Caki2 (cell line): Measurements from ENCODE around the gene H2AZ2. TPM values are rescaled to one million over a fixed set of nuclear protein-coding genes. Genes with fewer than 3 reads are reported as not detected.
"Not testable (repeated sequence)": the region's sequence is repeated elsewhere in the genome, so short reads cannot be mapped to it uniquely, and the experiment has no call there.

Experiments used
- DNase-seq: peaks from one replicate; pipeline ENCODE4 v3.0.0-alpha.2; 2015; ENCODE audit warnings: low read depth
- in situ Hi-C: cut with HindIII; loops from 2 replicates; pipeline ENCODE4 v1.10.0; 2016; ENCODE audit warnings: low sequenced_read_pairs, low pct_unique_long_range_greater_than_20kb, mixed read lengths
- total RNA-seq: library from RNA; depleted of rRNA; stranded (reverse); fragments of >200 nt; shearing (Covaris generic); gene quantifications from 2 replicates; pipeline ENCODE4 v1.2.3, GENCODE V29; 2014; ENCODE audit warnings: low replicate concordance; rRNA removed

H2AZ2 gene
- total RNA-seq, 1 experiment from 2014 or later = 468 TPM

GRCh38 chr7:44796504-44797328, 51.2 kb downstream of the H2AZ2 start, which contains the start of gene PPIA:
TSS of gene PPIA (plus strand) at chr7:44796681. CDS start at chr7:44796725, 44 bp downstream.
- in situ Hi-C loops = no loop called here
- peak; percentile 95 for DNase-seq

- in situ Hi-C loops = no loop called here
- DNase-seq = peak; percentile 83
Observed at GRCh38 chr7:44796034-44796503, 51.8 kb downstream of the H2AZ2 start.

GRCh38 chr7:44794331-44794730, 53.6 kb downstream of the H2AZ2 start:
- in situ Hi-C loops = no loop called here
- DNase-seq = no peak

DNA sequence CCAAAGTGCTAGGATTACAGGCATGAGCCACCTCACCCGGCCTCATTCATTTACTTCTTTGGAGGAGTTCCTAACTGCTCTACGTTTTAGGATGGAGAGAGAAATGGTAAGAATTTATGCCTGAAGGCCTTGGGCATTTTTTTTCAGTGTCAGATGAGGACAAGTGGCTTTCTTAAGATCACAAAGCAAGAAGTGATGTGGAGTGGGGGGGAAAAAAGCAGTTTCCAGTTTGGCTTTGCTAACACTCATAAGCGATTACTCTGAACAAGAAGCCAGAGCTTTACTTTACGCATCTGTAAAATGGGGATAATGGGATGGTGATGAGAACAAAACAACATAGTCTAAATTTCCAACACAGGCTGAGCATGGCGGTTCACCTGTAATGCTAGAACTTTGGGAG, 54.0 kb downstream of the H2AZ2 start:
- in situ Hi-C loops = no loop called here
- peak; percentile 25 for DNase-seq

- peak; percentile 26 for DNase-seq
- in situ Hi-C loops = no loop called here
Observed at GRCh38 chr7:44791278-44792219, 56.3 kb downstream of the H2AZ2 start.

DNA sequence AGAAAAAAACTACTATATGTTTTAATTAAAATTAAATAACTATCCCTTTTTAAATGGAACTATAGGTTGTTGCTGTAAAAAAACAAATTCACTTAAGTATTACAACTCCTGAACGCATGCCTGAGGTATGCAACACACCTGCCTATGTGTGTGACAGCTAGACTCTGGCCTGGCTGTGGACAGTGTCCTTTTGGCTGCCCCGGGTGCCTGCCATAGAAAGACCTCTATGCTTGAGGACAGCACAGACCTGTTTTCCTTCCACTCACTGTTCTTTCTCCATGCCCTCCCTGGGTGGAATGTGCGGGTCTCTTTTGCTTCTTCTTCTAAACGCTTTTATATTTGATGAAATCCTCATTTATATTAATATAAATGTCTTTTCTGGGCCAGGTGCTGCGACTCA, 57.9 kb downstream of the H2AZ2 start:
- DNase-seq = no peak

GRCh38 chr7:44787762-44788161, 60.1 kb downstream of the H2AZ2 start:
- in situ Hi-C loops = no loop called here
- no peak for DNase-seq

More for the DNA sequence above, 57.9 kb downstream of the H2AZ2 start:
- in situ Hi-C loops = no loop called here

DNA sequence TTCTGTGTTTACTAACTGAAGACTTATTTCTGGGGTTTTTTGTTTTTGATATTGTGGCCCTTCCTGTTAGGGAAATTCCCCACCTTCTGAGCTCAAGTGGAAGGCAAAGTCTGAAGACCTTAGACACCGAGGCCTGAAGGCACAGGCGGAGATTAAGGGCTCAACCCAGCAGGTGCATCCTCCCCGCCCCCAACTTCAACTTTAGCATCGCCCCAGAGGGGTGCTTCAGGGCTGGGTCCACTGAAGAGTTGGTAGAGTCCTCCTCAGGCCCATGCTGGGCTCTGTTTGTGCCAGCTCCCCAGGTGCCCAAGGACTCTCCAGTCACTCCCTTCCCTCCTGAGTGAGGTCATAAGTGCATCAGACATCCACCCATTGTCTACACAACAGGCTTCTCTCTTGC, 60.8 kb downstream of the H2AZ2 start:
- DNase-seq = no peak
- in situ Hi-C loops = no loop called here

DNA sequence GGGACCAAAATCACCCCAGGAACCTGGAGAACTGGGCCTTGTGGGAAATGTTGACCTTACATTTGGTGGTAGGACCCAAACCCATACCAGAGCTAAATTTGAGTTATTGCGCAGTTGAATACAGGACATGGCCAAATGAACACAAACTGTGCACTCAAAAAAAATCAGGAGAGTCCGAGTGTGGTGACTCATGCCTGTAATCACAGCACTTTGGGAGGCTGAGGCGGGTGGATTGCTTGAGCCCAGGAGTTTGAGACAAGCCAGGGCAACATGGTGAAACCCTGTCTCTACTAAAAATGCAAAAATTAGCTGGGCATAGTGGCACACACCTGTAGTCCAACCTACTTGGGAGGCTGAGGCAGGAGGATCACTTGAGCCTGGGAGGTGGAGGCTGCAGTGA, 62.7 kb downstream of the H2AZ2 start:
- DNase-seq, in situ Hi-C loops: not testable (repeated sequence)

- DNase-seq = no peak
- in situ Hi-C loops = no loop called here
Observed at GRCh38 chr7:44784364-44784763, 63.5 kb downstream of the H2AZ2 start.

- DNase-seq = no peak
- in situ Hi-C loops = no loop called here
Observed at GRCh38 chr7:44783407-44783806, 64.5 kb downstream of the H2AZ2 start.

DNA sequence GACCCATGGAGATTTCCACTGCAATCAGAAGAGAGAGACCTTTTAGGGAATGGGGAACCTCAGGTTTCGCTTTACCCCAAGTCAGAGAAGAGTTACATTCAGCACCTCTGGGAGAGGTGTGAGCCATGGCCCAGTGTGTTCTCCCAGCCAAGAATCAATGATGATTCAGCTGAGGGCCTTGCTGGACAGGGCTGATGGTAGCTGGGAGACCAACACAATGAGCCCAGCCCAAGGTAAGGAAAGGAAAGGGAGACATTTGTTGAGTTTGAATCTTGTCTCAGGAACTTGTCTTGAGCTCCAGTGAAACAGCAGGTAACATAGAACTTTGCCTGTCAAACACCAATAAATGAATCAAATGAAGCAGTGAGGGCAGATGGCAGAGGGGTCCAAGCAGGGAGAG, 65.4 kb downstream of the H2AZ2 start:
- no peak for DNase-seq
- in situ Hi-C loops = no loop called here

Other genes with a start within 250 kb of the H2AZ2 start
- 33.4 and 56.0 TPM in 2 replicates for gene OGDH, start 241.5 kb downstream of the H2AZ2 start, total RNA-seq
- 4.6 and 20.0 TPM in 2 replicates for gene ZMIZ2, start 99.2 kb downstream of the H2AZ2 start, total RNA-seq
- 5,475 and 6,139 TPM in 2 replicates for gene PPIA, start 51.4 kb downstream of the H2AZ2 start, total RNA-seq
- gene PURB, start 37.4 kb upstream of the H2AZ2 start, total RNA-seq = 11.6 and 15.9 TPM in 2 replicates
- not detected in 2 replicates for gene MYO1G, start 130.9 kb upstream of the H2AZ2 start, total RNA-seq
- gene CCM2, start 152.1 kb upstream of the H2AZ2 start, total RNA-seq = 74.6 and 81.5 TPM in 2 replicates
- gene NACAD, start 240.9 kb upstream of the H2AZ2 start, total RNA-seq = not detected in 2 replicates